HepG2 (cell line): Measurements from ENCODE around the gene ST14. TPM values are rescaled to one million over a fixed set of nuclear protein-coding genes. Genes with fewer than 3 reads are reported as not detected.

Experiments used
- CBFB ChIP-seq: sonication (generic); formaldehyde crosslinking; IDR thresholded peaks from 2 replicates; pipeline ENCODE4 v1.4.0; 2020; ENCODE audit warnings: missing genetic modification reagents
- CHD4 ChIP-seq: fragments of 200-600 bp; sonication (generic); IDR thresholded peaks from 2 replicates; pipeline ENCODE4 v1.7.0; 2017; ENCODE audit warnings: mild to moderate bottlenecking, low read length, borderline replicate concordance
- CREB3 ChIP-seq: sonication (generic); formaldehyde crosslinking; IDR thresholded peaks from 2 replicates; pipeline ENCODE4 v1.5.0; 2020; ENCODE audit warnings: missing genetic modification reagents
- ETV6 ChIP-seq: sonication (generic); formaldehyde crosslinking; conservative IDR thresholded peaks from 2 replicates; pipeline ENCODE4 v1.4.0; 2020; ENCODE audit warnings: missing genetic modification reagents
- HES4 ChIP-seq: sonication (generic); formaldehyde crosslinking; IDR thresholded peaks from 2 replicates; pipeline ENCODE4 v1.9.0; 2021; ENCODE audit warnings: mild to moderate bottlenecking, missing genetic modification reagents, borderline replicate concordance
- KAT2B ChIP-seq: fragments of 150-350 bp; IDR thresholded peaks from 2 replicates; pipeline ENCODE4 v1.6.1; 2014; ENCODE audit warnings: low read depth, low read length, borderline replicate concordance
- MED13 ChIP-seq: sonication (generic); formaldehyde crosslinking; IDR thresholded peaks from 2 replicates; pipeline ENCODE4 v1.5.0; 2020; ENCODE audit warnings: missing genetic modification reagents
- SNAI1 ChIP-seq: sonication (generic); formaldehyde crosslinking; IDR thresholded peaks from 2 replicates; pipeline ENCODE4 v1.5.0; 2020; ENCODE audit warnings: mild to moderate bottlenecking, missing genetic modification reagents, borderline replicate concordance
- SNAPC2 ChIP-seq: sonication (generic); formaldehyde crosslinking; IDR thresholded peaks from 2 replicates; pipeline ENCODE4 v1.8.1; 2022; ENCODE audit warnings: mild to moderate bottlenecking, missing genetic modification reagents
- STAG1 ChIP-seq: sonication (generic); formaldehyde crosslinking; IDR thresholded peaks from 2 replicates; pipeline ENCODE4 v1.4.0; 2020; ENCODE audit warnings: missing genetic modification reagents
- ZBTB34 ChIP-seq: sonication (generic); formaldehyde crosslinking; IDR thresholded peaks from 2 replicates; pipeline ENCODE4 v1.8.0; 2022; ENCODE audit warnings: mild to moderate bottlenecking, missing genetic modification reagents
- ZBTB37 ChIP-seq: sonication (generic); formaldehyde crosslinking; IDR thresholded peaks from 2 replicates; pipeline ENCODE4 v1.4.0; 2020; ENCODE audit warnings: mild to moderate bottlenecking, missing genetic modification reagents
- ZBTB42 ChIP-seq: sonication (generic); formaldehyde crosslinking; IDR thresholded peaks from 2 replicates; pipeline ENCODE4 v1.5.0; 2020; ENCODE audit warnings: mild to moderate bottlenecking, missing genetic modification reagents
- ZKSCAN8 ChIP-seq: IDR thresholded peaks from 2 replicates; pipeline ENCODE4 v1.6.1; 2016; ENCODE audit warnings: borderline replicate concordance, missing genetic modification reagents, missing compliant biosample characterization
- ZNF12 ChIP-seq: sonication (generic); formaldehyde crosslinking; IDR thresholded peaks from 2 replicates; pipeline ENCODE4 v1.5.0; 2020; ENCODE audit warnings: missing genetic modification reagents
- ZNF280B ChIP-seq: sonication (generic); formaldehyde crosslinking; IDR thresholded peaks from 2 replicates; pipeline ENCODE4 v1.5.0; 2020; ENCODE audit warnings: missing genetic modification reagents, mild to moderate bottlenecking, borderline replicate concordance
- ZNF576 ChIP-seq: sonication (generic); formaldehyde crosslinking; IDR thresholded peaks from 2 replicates; pipeline ENCODE4 v1.4.0; 2020; ENCODE audit warnings: mild to moderate bottlenecking, missing genetic modification reagents
- ZNF639 ChIP-seq: conservative IDR thresholded peaks from 2 replicates; pipeline ENCODE4 v1.6.1; 2018; ENCODE audit warnings: missing genetic modification reagents
- polyA plus RNA-seq, 8 experiments: library from polyadenylated mRNA; depleted of rRNA in 3 of 8; stranded (reverse) in 7 of 8; unstranded in 1 of 8; fragments of >200 nt; fragmentation: Illumina TruSeq in 4 of 8; extraction: Trizol in 4 of 8; gene quantifications; 2 replicates each; pipeline versions ENCODE4 v1.2.1 to v1.2.3, GENCODE V29; 2011 to 2016; ENCODE audit warnings: low read depth in 4 of 8, missing spikeins in 1 of 8, mixed read lengths in 1 of 8; ENCODE audit not compliant: insufficient read depth in 1 of 8
- total RNA-seq, 5 experiments: library from RNA; depleted of rRNA; stranded (reverse); fragments of >200 nt; fragmentation: Illumina TruSeq; extraction: Trizol; gene quantifications; 2 replicates each; pipeline ENCODE4 v1.2.3, GENCODE V29; 2016; ENCODE audit warnings: low read depth in 1 of 5

ST14 gene
- total and polyA plus RNA-seq, 2 of the 13 experiments (the other 11 are each of a cell fraction or from before 2014, with no cell fraction given) = 0.88 to 1.4 TPM

- TF ChIP-seq ZBTB37 (CRISPR knock-in tag) = 0 out of 2 replicates have a peak, but pooled peaks have one; percentile 16
- TF ChIP-seq ZBTB34 (CRISPR knock-in tag) = no peak
- no peak for TF ChIP-seq CHD4
- no peak; the same call in 1 of the 2 replicates for TF ChIP-seq ZNF12 (CRISPR knock-in tag)
- TF ChIP-seq ZBTB42 (CRISPR knock-in tag) = no peak
- peak; percentile 28 for TF ChIP-seq STAG1
- TF ChIP-seq ETV6 (CRISPR knock-in tag) = 0 out of 2 replicates have a peak, but pooled peaks have one; percentile 40
- 0 out of 2 replicates have a peak, but pooled peaks have one; percentile 30 for TF ChIP-seq SNAI1
- TF ChIP-seq ZKSCAN8 = no peak; the same call in 1 of the 2 replicates
- no peak for TF ChIP-seq KAT2B
- TF ChIP-seq CBFB (CRISPR knock-in tag) = no peak
- TF ChIP-seq ZNF576 (CRISPR knock-in tag) = no peak
- no peak for TF ChIP-seq SNAPC2 (CRISPR knock-in tag)
- TF ChIP-seq ZNF280B (CRISPR knock-in tag) = no peak
- TF ChIP-seq ZNF639 (CRISPR knock-in tag) = no peak
- peak; percentile 62; the same call in 1 of the 2 replicates for TF ChIP-seq CREB3 (CRISPR knock-in tag)
- no peak for TF ChIP-seq MED13 (CRISPR knock-in tag)
- TF ChIP-seq HES4 = no peak
These were observed 4.0 kb downstream of the ST14 start (continued) for GRCh38 chr11:130163346-130164220.
